LNCaP clone FGC (cell line): ENCODE data around the gene GPC3.
"Not testable (repeated sequence)": the region's sequence is repeated elsewhere in the genome, so short reads cannot be mapped to it uniquely, and the experiment has no call there.

Experiments used
- DNase-seq: peaks from one replicate; pipeline ENCODE4 v3.0.0-alpha.2; 2011; ENCODE audit warnings: low read depth
- H3K4me3 ChIP-seq: 2 replicates; pipeline ENCODE4 v1.5.1; 2011; ENCODE audit warnings: mild to moderate bottlenecking, low read depth, low read length, control low read depth
- TF ChIP-seq, protein P1 (sequence below): IDR thresholded peaks from 2 replicates; pipeline ENCODE4 v1.5.1; 2012; ENCODE audit warnings: mild to moderate bottlenecking; ENCODE audit not compliant: control insufficient read depth, insufficient read depth; ENCODE audit errors: extremely low read depth

GPC3 gene

DNA sequence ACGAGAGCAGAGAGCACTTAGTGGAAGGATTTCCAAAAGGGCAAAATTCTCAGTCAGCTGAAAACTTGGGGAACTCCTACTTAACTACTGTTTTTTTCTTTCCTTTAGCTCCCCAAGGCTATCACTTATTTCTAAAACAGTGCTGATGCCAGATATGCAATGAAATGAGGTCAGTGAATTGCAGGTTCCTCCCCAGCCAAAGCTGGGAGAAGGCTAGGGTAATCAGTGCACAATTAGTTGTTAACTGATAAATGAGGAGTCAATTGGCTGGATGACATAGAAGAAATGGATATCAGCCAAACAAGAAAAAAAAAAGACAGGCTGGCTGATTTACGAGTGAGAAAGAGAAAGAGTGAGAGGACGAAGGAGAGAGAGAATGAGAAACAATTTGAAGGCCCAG, 195.6 kb downstream of the GPC3 start:
- H3K4me3 ChIP-seq, result no peak overlapping the region
- no peak for DNase-seq
- TF ChIP-seq, protein P1, sequence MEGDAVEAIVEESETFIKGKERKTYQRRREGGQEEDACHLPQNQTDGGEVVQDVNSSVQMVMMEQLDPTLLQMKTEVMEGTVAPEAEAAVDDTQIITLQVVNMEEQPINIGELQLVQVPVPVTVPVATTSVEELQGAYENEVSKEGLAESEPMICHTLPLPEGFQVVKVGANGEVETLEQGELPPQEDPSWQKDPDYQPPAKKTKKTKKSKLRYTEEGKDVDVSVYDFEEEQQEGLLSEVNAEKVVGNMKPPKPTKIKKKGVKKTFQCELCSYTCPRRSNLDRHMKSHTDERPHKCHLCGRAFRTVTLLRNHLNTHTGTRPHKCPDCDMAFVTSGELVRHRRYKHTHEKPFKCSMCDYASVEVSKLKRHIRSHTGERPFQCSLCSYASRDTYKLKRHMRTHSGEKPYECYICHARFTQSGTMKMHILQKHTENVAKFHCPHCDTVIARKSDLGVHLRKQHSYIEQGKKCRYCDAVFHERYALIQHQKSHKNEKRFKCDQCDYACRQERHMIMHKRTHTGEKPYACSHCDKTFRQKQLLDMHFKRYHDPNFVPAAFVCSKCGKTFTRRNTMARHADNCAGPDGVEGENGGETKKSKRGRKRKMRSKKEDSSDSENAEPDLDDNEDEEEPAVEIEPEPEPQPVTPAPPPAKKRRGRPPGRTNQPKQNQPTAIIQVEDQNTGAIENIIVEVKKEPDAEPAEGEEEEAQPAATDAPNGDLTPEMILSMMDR, result no peak

DNA sequence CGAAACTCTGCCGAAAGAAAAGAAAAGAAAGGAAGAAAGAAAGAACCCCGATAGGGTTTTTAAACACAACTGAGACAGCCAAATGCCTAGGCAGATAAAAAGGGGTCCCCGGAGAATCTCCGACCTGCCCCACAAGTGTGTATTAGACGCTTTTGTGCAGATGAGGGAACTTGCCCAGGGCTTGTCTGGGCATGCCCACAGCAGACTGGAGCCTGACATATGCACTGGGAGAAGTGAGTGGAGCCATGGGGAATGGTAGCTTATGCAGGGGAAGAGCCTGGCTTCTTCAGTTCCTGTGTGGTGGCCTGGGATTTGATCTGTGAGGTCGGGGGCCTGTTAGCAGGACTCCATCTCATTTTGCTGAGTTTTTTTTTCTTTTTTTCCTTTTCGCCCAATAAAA, 199.0 kb downstream of the GPC3 start:
- TF ChIP-seq, protein P1, result no peak
- no peak for DNase-seq
- H3K4me3 ChIP-seq, result no peak overlapping the region

DNA sequence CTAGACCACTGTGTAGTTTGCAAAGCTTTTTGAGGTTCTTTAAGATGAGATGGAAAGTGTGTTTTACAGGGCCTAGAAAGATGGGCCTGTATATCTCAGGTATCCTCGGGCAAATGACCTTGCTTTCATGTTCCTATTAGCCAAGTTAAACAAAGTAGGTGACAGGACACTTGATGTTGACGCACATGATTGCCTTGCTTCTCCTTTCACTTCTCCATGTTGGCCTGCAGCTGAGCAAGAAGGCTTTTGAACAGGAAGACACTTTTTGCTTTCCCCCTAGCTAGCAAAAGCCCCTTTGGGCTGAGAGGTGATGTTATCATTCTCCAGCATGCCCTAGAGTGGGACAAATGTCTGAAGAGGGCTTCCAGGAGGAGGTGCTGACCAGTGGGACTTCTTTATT, 202.1 kb downstream of the GPC3 start:
- TF ChIP-seq, protein P1, result no peak
- H3K4me3 ChIP-seq, result no peak overlapping the region
- no peak for DNase-seq

DNA sequence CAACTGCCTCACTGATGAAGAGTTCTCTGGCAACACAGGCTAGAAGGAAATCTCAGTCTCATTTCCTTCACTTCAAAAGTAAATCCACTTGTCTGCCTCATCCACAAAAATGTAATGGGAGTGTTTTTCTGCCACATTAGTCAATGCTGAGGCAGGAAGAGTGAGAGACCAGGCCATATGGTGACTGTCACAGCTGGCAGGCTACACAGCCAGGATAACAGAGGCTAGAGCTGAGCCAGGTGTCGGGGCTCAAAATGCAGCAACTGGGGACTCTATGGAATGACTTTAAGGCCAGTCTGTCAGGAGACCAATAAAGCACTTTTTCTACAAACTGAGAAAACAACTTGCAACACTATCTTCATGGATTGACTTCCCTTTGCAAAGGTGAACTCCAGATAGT, 204.2 kb downstream of the GPC3 start:
- no peak overlapping the region for H3K4me3 ChIP-seq
- TF ChIP-seq, protein P1, result no peak
- no peak for DNase-seq

DNA sequence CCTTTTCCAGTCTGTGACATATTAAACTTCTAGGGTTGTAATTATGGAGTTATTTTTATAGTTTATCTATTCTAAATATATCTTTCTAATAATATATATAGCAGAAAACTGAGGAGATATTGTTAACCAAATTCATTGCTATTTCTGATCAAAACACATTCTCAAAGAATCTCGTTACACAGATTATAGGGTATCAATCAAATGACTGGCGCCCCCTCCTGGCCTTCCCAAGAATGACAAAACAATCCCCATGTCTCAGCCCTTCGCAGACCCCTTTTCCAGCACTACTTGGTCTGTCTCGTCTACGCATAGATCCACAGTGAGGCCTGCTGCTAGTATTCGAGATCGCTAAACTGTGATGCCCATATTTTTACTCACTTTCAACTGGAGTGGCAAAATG, 209.3 kb downstream of the GPC3 start:
- no peak overlapping the region for H3K4me3 ChIP-seq
- no peak for DNase-seq
- TF ChIP-seq, protein P1, result peak; percentile 38

DNA sequence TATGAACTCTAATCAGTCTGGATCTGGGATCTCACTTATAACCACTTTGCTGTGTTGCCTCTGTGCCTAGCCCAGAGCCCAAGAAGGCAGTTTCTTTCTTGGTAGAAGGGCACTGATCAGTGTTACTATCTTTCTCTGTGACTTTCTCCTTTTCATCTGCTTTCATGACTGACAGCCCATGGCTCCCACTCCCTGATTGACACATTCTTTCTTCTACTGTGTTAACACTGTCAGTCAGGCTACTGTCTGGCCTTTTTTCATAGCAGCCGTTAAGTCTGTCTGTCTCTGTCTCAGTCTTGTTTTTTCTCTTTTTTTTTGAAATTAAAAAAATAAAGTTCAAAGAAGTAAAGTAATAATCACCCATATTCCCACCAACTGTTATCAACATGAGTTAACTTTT, 210.6 kb downstream of the GPC3 start:
- H3K4me3 ChIP-seq, result no peak overlapping the region
- TF ChIP-seq, protein P1, result no peak
- DNase-seq, result no peak

DNA sequence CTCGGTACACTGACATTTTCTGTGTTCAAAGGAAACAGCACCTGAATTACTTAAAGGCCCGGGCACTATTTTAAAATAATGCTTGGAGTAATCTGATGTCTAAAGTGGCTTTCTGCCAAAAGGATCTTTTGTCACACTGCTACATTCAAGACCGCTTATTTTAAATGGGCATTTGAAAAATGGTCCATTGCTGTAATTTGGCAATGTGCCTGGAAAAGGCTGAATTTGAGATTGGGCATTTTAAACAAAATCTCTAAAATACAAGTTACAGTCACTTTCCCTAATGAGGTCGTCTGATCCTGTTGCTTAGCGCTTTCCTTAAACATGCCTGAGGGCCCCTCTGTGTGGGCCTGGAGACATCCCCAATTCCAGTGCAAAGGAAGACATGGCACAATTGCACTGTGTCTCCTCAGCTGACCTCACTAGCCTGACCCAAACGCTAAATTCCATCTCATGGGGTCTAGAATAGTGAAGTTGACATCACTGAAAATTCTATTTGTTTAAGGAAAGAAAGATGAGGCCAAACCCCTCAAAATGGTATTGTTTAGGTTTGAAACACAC, 214.2 kb downstream of the GPC3 start:
- no peak for DNase-seq
- TF ChIP-seq, protein P1, result no peak
- no peak overlapping the region for H3K4me3 ChIP-seq

DNA sequence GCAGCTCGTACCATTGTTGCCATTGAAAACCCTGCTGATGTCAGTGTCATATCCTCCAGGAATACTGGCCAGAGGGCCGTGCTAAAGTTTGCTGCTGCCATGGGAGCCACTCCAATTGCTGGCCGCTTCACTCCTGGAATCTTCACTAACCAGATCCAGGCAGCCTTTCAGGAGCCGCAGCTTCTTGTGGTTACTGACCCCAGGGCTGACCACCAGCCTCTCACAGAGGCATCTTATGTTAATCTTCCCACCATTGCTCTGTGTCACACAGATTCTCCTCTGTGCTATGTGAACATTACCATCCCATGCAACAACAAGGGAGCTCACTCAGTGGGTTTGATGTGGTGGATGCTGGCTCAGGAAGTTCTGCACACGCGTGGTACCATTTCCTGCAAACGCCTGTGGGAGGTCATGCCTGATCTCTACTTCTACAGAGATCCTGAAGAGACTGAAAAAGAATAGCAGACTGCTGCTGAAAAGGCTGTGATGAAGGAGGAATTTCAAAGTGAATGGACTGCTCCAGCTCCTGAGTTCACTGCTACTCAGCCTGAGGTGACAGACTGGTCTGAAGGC, 222.3 kb downstream of the GPC3 start:
- H3K4me3 ChIP-seq, DNase-seq: not testable (repeated sequence)
